Right lobe of liver (tissue), 6 donors: ENCODE results near the gene GLIS1. TPM values are rescaled to one million over a fixed set of nuclear protein-coding genes. Genes with fewer than 3 reads are reported as not detected.

Experiments
- ATAC-seq, 4 donors: fragments of 200-7000 bp; cut with Tn5 transposase; one replicate each; pipeline ENCODE4 v1.9.1; 2020; ENCODE audit warnings: mild to moderate bottlenecking in 4 of 4, moderate library complexity in 4 of 4
- DNase-seq, 3 donors: peaks; one replicate each; pipeline ENCODE4 v3.0.0-alpha.2; 2020
- H3K27ac ChIP-seq, 3 donors: fragments of 200-600 bp; one replicate each; pipeline ENCODE4 v1.8.0; 2022
- H3K27me3 ChIP-seq, 2 donors: fragments of 200-600 bp; one replicate each; pipeline ENCODE4 v1.8.0; 2022
- H3K36me3 ChIP-seq, 4 donors: fragments of 200-600 bp; sonication (generic) in 1 of 4; one replicate each; pipeline versions ENCODE4 v1.5.1 to v1.8.0; 2017 to 2022; ENCODE audit warnings: control low read depth in 1 of 4
- H3K4me1 ChIP-seq, 4 donors: fragments of 200-600 bp; sonication (generic) in 1 of 4; one replicate each; pipeline versions ENCODE4 v1.5.1 to v1.8.0; 2017 to 2022; ENCODE audit warnings: control low read depth in 1 of 4
- H3K4me3 ChIP-seq, 3 donors: fragments of 200-600 bp; one replicate each; pipeline ENCODE4 v1.8.0; 2022
- H3K9me3 ChIP-seq, 4 donors: fragments of 200-600 bp; sonication (generic) in 1 of 4; one replicate each; pipeline versions ENCODE4 v1.5.1 to v1.8.0; 2017 to 2022; ENCODE audit warnings: control low read depth in 1 of 4
- POLR2A ChIP-seq: fragments of 450-650 bp; IDR thresholded peaks from one replicate; pipeline ENCODE4 v1.6.1; 2017; ENCODE audit warnings: antibody characterized with exemption, mild to moderate bottlenecking
- WGBS: methylation state at CpG from one replicate; pipeline ENCODE4 v1.1.6; 2018; ENCODE audit warnings: low coverage, low lambda C conversion rate; ENCODE audit not compliant: insufficient coverage; ENCODE audit errors: missing lambda C conversion rate; 5-methylcytosine and 5-hydroxymethylcytosine counted together
- intact Hi-C, 2 donors: fragments of 100-400 bp; cut with DNase I; formaldehyde crosslinking; loops; one replicate each; pipeline versions ENCODE4 v1.11.2 to v1.14.1; 2022
- total RNA-seq, 6 experiments: library from RNA; depleted of rRNA in 2 of 6; stranded (reverse); fragments of >200 nt in 2 of 6; fragmentation: NEBNext Ultra II Directional in 3 of 6; extraction: Animal tissue kit (Norgen Biotek cat#: 25700) in 3 of 6; gene quantifications; one replicate each; pipeline versions ENCODE4 v1.1.0 to v1.2.4, GENCODE V29; 2016 to 2023
- TF ChIP-seq, protein P1 (sequence below), 4 donors: fragments of 200-600 bp in 3 of 4; fragments of 450-650 bp in 1 of 4; IDR thresholded peaks; one replicate each; pipeline versions ENCODE4 v1.5.1 to v1.8.0; 2016 to 2022; ENCODE audit warnings: antibody characterized with exemption in 4 of 4, mild to moderate bottlenecking in 2 of 4
- donor health status: DM: no; HTN: yes; CAD: no.
- donor health status: DM: no; HTN: no; CAD: no.
- donor health status: DM: no; HTN: no; CAD: no.
- donor health status: DM: no; HTN: yes; CAD: no.
- donor health status: DM: no; HTN: yes; CAD: no.

Gene GLIS1
- total RNA-seq, 6 experiments from 2014 or later: not detected

- intact Hi-C loops: no loop called here
- H3K27me3 ChIP-seq: no peaks in the 10 kb centered on the region
- TF ChIP-seq, protein P1, sequence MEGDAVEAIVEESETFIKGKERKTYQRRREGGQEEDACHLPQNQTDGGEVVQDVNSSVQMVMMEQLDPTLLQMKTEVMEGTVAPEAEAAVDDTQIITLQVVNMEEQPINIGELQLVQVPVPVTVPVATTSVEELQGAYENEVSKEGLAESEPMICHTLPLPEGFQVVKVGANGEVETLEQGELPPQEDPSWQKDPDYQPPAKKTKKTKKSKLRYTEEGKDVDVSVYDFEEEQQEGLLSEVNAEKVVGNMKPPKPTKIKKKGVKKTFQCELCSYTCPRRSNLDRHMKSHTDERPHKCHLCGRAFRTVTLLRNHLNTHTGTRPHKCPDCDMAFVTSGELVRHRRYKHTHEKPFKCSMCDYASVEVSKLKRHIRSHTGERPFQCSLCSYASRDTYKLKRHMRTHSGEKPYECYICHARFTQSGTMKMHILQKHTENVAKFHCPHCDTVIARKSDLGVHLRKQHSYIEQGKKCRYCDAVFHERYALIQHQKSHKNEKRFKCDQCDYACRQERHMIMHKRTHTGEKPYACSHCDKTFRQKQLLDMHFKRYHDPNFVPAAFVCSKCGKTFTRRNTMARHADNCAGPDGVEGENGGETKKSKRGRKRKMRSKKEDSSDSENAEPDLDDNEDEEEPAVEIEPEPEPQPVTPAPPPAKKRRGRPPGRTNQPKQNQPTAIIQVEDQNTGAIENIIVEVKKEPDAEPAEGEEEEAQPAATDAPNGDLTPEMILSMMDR (IDR thresholded peaks at IDR 0.05): no peak
- TF ChIP-seq POLR2A: no peak
- H3K36me3 ChIP-seq: no peaks in the 10 kb centered on the region
- no peaks in the 10 kb centered on the region for H3K9me3 ChIP-seq
- DNase-seq: no peak
- ATAC-seq: no peak
- H3K4me3 ChIP-seq: no peak overlapping the region
- H3K4me1 ChIP-seq: no peaks in the 10 kb centered on the region
- no peak overlapping the region for H3K27ac ChIP-seq
- WGBS: no CpG with 5 or more reads among the region's 7 CpGs
Measured at GRCh38 chr1:53527368-53527767, 211.6 kb downstream of the GLIS1 start.

DNA sequence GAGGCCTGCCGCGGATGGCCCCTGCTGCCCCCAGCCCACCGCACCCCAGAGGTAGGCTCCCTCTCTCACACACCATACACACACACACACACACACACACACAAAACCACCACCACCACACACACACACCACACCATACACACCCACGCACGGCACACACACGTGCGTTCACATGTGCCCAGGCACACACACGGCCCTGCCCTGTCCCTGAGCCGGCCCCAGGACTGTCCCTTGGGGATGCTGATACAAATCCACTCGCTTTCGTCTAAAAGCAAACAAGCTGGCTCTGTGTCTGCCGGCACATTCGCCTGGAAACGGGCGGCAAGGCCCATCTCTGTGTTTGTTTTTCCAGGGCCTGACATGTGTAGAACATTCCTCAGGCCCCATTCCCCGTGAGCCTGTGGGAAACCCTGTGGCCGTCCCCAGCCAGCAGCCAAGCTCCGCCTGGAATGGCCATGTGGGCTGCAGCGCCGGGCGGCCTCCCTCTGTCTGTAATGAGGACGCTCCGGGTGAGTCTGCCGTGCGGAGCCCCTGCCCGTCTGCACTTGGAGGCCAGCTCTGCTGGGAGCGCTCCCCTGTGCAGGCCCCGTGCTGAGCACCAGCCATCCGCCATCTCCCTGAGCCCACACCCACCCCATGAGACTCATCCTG, 212.4 kb downstream of the GLIS1 start:
- Histone ChIP-seq H3K36me3 (no peaks in the 10 kb centered on the region), H3K9me3 (no peaks in the 10 kb centered on the region), H3K4me3 (no peak overlapping the region), H3K4me1 (no peaks in the 10 kb centered on the region), H3K27ac (no peak overlapping the region), H3K27me3 (no peaks in the 10 kb centered on the region)
- ATAC-seq (peak in 3 of 4 donors; percentile 7 to 35 (median 31)), DNase-seq (no peak)
- WGBS: 40% methylated on average over 4 of the region's 29 CpGs
- no peak for TF ChIP-seq POLR2A
- TF ChIP-seq, protein P1 (IDR thresholded peaks at IDR 0.05): no peak
- intact Hi-C loops: no loop called here

- ATAC-seq (no peak), DNase-seq (no peak)
- Histone ChIP-seq H3K27me3 (no peaks in the 10 kb centered on the region), H3K4me1 (no peaks in the 10 kb centered on the region), H3K4me3 (no peak overlapping the region), H3K36me3 (no peaks in the 10 kb centered on the region), H3K27ac (no peak overlapping the region), H3K9me3 (no peaks in the 10 kb centered on the region)
- intact Hi-C loops: no loop called here
- TF ChIP-seq, protein P1 (IDR thresholded peaks at IDR 0.05): no peak
- TF ChIP-seq POLR2A: no peak
- WGBS: 61% methylated on average over 10 of the region's 11 CpGs
Measured at GRCh38 chr1:53525595-53525994, 213.4 kb downstream of the GLIS1 start.

- intact Hi-C loops: no loop called here
- no peaks in the 10 kb centered on the region for H3K9me3 ChIP-seq
- no peak overlapping the region for H3K4me3 ChIP-seq
- DNase-seq: no peak
- 70% methylated on average over 11 of the region's 35 CpGs for WGBS
- no peak for ATAC-seq
- no peaks in the 10 kb centered on the region for H3K4me1 ChIP-seq
- H3K27me3 ChIP-seq: no peaks in the 10 kb centered on the region
- H3K27ac ChIP-seq: no peak overlapping the region
- no peak for TF ChIP-seq POLR2A
- TF ChIP-seq, protein P1 (IDR thresholded peaks at IDR 0.05): no peak
- no peaks in the 10 kb centered on the region for H3K36me3 ChIP-seq
Measured at GRCh38 chr1:53524428-53525375, 214.3 kb downstream of the GLIS1 start.
